SW480 (cell line): ENCODE data around the gene THUMPD2.
A peak's percentile ranks its signal among the peaks of the same experiment; 100 is the strongest.

Experiments
- DNase-seq: peaks from one replicate; pipeline ENCODE4 v3.0.0-alpha.2; 2016; ENCODE audit warnings: low spot score

THUMPD2 gene

DNA sequence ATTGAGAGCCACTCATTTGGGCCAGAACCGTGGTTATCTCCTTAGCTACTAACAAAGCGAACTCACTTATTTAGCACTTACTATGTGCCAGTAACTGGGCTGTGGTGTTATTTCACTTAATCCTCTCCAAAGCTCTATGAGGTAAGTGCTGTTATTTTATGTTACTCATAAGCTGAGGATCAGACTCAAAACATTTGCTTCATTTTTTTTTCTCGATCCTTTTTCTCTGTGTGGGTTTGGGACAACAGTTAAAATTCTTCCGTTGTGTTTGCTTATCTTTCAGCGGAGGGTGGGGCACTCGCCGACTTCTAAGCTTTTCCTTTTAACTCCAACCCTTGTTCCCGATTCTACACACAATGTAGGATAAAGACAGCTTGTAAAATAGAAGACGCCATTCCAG is 60.6 kb downstream of the THUMPD2 start:
- DNase-seq, result no peak

DNA sequence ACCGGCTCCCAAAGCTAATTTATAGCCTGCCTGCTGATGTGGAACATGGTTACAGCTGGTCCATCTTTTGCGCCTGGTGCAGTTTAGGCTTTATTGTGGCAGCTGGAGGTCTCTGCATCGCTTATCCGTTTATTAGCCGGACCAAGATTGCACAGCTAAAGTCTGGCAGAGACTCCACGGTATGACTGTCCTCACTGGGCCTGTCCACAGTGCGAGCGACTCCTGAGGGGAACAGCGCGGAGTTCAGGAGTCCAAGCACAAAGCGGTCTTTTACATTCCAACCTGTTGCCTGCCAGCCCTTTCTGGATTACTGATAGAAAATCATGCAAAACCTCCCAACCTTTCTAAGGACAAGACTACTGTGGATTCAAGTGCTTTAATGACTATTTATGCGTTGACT is 62.0 kb downstream of the THUMPD2 start:
- DNase-seq, result no peak

DNA sequence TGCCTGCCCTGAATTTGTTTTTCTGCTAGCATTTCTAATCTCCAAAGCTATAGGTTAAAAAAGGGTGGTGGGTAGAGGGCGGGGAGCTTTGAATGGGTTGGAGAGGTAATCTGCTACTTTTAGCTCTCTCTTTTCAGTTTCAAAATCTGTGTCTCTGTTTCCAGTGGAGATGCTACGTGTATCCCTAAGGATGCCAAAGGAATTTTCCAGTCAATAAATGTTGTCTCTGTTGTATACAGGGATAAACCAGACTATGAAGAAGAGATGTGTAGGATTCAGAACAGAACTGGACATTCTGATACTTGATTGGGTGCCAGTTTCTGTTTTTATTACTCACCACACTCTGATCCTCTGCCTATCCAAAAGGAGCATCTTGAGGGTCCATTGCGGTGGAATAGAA is 63.2 kb downstream of the THUMPD2 start:
- DNase-seq, result no peak

DNA sequence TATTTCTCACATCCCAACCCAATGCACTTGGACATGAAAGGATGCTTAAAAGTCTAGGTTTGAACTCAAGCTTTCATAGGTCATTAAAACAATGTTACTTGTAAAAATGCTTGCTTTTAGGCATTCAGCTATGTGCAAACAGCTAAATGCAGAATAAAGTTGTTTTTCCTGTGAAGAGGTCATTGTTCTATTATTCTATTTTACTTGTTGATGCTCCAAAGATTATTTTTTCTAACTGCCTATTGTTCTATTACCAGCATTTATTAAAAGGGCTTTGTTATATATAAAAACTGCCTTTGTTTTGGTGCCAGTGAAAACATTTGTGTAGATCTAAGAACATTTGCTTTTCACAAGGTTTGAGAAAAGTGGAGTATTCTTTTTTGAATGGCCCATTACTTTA is 64.0 kb downstream of the THUMPD2 start:
- DNase-seq, result no peak

DNA sequence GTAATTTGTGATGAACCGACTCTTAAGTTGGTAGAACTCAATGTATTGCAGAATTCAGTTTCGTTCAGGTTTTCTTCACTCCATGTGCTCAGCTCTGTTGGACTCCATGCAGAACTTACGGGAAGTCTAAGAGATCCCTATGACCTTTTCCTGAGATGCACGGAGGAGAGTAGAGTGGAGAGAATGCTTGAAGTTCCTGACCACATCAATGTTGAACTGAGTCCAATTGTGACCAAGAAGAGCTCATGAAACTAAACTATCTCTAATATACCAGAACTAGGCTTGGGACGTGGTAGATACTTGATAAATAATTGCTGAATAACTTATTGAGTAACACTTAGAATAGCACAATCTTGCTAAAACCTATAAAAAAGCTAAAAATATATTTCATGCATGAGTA is 66.1 kb downstream of the THUMPD2 start:
- no peak for DNase-seq

DNA sequence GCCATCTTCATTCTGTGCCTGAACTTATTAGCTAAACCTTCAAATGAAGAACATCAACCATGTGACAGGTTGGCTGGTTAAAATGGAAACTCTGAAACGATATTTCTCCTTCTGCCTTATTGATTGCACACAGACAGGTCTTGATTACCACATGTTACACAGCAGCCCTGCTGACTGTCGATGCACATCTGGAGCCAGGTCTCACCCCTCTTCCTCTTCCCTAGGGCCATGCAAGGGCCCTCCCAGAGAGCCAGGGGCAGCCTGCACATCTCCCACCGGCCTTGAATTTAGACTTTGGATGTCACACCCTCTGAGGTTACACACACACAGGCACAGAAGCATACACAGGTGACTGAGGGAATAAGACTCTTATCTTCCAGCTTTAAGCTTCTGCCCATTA is 68.3 kb downstream of the THUMPD2 start:
- DNase-seq, result no peak

DNA sequence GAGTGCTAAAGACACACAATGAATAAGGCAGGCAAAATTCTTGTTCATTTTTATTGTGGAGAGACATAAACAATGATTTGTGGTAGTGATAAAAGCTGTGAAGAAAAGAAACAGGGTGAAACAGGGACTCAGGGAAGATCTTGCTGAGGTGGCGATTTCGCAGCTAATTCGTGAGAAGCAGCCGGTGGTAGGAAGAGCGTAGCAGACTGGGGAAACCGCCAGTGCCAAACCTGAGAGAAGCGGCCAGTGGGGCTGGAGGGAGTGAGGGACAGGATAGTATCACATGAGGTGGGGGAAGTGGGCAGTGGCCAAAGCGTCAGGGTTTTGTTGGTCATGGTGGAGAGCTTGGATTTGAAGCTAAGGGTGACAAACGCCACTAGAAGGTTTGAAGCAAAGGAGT is 71.1 kb downstream of the THUMPD2 start:
- no peak for DNase-seq

DNA sequence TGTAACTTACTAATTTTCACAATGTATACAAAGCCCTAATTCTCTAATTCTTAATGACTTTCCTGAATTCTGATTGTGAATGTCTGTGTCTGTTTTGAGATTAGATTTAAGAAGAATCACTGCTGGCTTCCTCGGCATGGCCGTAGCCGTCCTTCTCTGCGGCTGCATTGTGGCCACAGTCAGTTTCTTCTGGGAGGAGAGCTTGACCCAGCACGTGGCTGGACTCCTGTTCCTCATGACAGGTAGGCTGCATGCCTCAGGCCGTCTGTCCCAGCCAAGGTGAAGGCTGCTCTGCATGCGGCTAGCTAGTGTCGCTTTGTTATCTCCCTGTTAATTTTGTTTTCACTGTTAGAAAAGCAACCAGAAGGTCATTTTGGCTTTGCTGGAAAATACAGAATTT is 72.1 kb downstream of the THUMPD2 start:
- DNase-seq, result no peak

DNA sequence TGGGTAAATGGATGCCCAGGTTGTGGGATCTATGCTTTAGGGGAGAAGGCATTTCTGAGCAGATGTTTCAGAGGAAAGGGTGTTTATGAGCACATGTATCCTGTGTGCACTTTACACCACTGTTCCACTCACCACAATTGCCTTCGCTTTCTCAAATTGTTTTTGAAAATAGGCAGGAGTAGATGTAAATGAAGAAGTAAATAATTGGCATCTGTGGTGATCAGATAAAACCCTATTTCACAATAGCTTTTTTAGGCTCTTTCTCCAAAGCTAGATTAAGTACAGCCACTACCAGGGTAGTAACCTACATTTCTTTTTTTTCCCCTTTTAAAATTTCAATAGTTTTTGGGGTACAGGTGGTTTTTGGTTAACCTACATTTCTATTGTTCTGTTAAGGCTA is 72.7 kb downstream of the THUMPD2 start:
- DNase-seq, result no peak

DNA sequence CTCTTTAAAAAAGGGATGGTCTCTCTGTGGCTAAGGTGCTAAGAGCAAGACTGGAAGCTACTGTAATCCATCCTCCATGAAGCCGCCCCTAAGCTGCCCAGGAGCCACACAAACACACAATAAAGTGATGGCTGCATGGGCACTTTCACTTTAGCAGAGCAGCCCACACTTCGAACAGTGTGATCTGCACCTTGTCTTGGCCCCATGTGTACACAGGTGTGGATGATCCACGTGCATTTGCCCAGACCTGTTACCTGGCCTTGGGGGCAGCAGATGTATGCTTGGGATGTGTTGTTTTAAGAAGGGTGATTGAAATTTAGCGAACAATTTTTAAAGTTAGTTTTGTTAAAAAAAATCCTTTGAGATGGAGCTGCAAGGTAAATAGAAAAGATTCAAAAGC is 73.4 kb downstream of the THUMPD2 start:
- DNase-seq, result no peak

DNA sequence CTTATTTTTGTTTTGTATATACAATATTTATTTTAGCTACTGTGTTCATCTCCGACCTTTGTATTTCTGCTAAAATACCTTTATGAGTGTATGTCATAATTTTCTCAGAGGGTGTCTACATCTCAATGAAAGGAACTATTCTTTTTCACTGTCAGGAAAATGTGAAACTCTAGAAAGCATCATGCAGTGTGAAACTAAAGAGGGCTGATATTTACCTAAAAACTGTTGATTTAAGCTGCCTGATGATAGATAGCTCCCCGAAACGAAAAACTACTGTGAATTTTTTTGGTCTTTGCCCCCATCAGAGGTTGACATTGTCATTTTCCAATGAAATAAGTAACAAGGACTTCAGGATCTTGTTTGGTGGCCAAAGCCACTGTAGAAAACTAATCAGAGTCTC is 74.5 kb downstream of the THUMPD2 start:
- no peak for DNase-seq

DNA sequence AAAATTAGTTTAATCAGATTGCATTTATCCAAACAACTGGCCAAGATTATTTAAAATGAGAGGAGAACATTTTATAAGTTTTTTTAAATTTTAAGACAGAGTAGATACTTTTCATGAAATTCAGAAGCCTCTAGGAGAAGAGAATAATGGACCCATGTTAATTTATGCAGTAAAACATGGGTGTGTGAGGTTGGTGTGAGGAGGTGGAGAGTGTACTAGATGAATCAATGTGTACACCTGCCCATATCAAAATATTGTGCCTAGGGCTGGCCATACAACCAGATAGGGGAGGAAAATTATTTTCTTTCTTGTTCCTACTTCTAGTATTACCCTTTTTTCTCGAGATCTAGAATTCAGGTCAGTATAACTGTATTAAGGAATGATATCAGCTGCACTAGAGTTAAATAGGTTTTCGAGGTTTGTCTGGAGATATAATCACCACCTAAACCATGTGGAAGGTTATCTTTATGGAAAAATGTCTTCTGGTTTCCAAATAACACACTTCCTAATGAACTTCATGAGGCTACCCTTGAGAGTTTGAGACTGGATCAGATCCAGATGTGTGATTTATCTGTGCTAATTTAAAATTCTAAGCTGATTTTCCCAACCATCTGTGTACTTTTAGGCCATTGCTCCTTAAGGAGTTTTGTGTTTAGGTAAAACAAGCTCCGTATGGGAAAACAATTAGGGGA is 75.7 kb downstream of the THUMPD2 start:
- DNase-seq, result no peak

DNA sequence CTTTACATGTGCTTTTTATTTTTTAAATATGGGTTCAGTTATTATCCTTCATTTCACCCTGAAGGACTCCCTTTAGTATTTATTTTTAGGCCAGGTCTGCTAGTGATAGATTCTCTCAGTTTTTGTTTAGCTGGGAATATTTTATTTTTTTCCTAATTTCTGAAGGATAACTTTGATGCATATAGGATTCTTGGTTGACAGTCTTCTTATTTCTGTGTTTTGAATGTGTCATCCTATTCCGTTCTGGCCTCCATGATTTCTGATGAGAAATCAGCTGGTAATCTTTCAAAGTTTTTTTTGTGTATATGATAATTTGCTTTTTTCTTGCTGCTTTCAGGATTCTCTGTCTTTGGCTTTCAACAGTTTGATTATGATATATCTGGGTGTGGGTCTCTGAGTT is 77.9 kb downstream of the THUMPD2 start:
- no peak for DNase-seq

DNA sequence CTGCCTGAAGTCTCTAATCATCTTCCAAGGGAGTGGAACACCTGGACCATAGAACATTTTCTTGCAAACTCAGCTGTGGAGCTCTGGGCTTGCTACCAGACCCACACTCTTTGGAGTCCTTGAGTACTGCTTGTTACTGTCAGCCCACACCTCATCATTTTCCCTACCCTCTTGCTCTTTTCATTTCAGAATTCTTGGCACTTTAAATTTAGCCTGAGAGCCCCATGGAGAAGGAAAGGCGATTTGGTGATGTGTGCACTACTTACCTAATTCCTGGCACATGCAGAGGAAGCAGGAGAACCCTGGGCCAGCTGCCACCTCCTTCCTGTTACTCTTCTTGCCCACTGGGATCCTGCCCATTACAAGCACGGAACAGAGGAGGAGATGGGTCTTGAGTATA is 81.6 kb downstream of the THUMPD2 start:
- no peak for DNase-seq

DNA sequence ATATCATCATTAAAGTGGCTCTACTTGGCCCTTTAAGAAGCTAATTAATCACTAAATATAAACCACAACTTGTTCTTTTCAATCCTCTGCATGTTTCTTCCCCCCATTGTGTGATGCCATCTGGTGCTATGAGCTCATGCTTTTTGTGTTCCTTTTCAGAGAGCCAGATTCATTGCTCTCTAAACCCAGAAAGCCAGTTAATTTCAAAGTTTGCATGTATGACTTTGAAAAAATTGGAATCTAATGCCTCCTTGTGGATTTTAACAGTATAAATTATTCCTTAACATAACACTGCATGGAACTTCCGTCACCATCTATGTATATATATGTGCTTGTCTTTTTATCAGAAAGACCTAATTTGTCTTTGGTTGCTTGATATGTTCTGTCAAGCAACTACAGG is 82.2 kb downstream of the THUMPD2 start:
- peak; percentile 24 for DNase-seq

DNA sequence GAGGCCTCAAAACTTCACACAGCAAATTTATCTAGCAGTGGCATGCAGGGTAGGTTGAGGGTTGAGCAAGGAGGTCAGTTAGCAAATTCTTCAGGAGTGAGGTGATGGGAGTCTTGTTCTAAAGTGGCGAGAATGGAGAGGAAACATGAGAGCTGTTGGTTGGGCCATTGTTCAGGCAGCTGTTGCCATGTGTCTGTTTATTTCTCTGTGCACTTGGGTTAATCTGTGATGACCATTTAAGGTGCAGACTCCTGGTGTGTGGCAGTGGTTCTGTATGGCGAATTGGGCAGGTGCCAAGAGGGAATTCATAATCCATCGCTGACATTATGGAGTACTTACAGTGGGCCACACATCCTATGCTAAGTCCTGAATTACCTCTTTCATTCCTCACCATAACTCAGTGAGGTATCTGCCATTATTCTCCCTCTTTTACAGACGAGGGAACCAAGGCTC is 82.9 kb downstream of the THUMPD2 start:
- no peak for DNase-seq

DNA sequence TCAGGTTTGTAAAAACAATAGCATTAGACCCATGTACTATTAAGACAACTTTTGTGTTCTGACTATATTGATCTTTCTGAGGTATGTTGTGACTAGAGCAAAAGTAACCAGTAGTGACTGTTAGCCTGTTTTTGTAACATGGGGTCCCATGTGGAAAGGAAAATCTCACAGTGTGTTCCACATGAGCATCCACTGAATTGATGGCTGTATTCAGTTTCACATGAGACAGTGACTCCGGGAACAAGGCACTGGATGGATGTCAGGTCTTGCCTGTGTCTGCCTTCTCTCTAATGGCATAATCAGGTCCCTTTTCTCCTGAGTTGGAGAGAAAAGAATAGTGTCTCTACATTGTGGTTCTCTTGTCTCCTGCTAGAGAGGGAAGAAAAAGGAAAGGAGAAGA is 85.8 kb downstream of the THUMPD2 start:
- no peak for DNase-seq

DNA sequence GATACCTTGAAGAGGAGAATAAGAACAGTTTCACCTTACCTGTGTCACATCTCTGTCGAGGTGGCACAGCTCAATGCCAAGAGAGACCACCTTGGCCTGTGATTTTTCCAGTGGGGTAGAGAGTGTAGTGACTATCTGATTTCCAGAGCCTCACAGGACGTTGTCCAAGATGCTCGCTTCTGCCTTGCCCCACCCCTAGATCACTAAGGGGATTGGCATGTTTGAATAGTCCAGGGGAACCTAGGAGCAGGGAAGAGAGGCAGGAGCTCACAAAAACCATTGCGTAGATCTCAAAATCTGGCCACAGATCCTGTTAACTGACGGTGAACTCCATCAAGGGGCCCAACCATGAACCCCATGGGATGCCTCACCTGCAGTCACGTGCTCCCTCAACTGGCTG is 89.2 kb downstream of the THUMPD2 start:
- DNase-seq, result no peak

DNA sequence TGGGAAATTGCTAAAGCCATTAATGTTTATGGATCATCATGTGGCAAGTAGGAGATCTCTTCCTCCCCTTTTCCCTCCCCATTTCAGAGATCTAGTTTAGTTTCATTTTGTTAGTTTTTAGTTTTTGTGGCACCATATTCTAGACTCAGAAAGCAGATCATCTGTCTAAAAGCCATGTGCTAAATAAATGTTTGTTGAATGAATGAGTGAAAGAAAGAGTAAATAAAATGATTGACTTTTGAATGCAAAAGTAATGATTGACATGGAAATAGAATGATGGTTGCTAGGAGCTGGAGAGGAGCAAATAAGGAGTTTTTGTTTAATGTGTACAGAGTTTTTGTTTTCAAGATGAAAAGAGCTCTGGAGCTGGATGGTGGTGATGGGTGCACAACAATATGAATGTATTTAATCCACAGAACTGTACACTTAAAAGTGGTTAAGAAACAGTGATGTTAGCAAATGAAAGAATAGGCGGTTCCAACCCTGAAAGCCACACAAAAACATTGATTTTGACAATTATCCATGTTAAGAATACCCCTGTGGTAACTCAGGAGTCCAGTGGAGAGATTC is 89.7 kb downstream of the THUMPD2 start:
- no peak for DNase-seq

DNA sequence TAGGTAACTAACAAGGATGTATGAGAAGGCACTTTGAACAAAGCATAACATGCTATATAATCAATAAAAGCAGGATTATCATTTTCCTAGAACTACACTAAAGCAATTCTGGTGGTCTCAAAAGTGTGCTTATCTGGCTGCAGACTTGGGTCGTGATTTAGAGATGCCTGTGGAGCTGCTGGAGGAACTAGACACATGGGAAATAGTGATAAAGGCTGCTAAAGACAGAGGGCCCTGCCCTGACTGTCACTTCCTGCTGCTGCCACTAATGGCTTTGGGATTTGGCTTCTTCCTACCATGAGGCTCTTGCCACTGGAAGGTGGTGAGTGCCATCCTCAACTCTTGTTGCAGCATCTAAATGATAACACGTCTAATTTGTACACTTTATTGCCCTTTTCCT is 90.9 kb downstream of the THUMPD2 start:
- no peak for DNase-seq

DNA sequence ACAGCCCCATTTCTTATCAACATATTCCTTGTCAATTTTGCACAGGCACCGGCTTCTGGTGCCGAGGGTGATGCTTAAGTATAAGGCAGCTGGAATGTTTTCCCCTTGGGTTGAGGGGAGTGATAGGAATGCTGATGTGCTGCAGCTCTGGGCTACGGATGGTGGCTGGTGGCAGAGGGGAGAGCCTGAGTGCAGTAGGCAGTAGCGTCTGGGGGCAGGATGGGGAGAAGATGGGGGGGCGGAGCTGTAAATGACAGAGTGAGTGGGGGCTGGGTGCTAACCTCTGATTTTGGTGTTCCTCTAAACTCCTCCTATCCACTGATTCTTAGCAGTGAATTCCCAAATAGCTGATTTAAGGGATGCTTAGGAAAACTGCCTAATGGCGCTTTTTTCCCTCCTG is 92.6 kb downstream of the THUMPD2 start:
- DNase-seq, result no peak
